ENCODE data around the gene NTRK1. TPM values are rescaled to one million over a fixed set of nuclear protein-coding genes. Genes with fewer than 3 reads are reported as not detected.

The NTRK1 gene
- polyA plus RNA-seq (ENCODE audit: insufficient read length) = 0.37 TPM

GRCh38 chr1:156860628-156861423 is at the start of gene NTRK1:
Gene NTRK1, plus strand, starts transcription at chr1:156860865. Its CDS starts 70 bp downstream, at chr1:156860935.
- DNase-seq (ENCODE audit: low read depth) = no peak

GRCh38 chr1:156811168-156811567 is 49.5 kb upstream of the NTRK1 start:
- no peak for DNase-seq (ENCODE audit: low read depth)

GRCh38 chr1:156812293-156812990 is 48.2 kb upstream of the NTRK1 start:
- DNase-seq (ENCODE audit: low read depth) = no peak

GRCh38 chr1:156813298-156813697 is 47.4 kb upstream of the NTRK1 start:
- DNase-seq (ENCODE audit: low read depth) = no peak

GRCh38 chr1:156813750-156814570 is 46.7 kb upstream of the NTRK1 start:
- no peak for DNase-seq (ENCODE audit: low read depth)

- DNase-seq (ENCODE audit: low read depth) = no peak
Observed at GRCh38 chr1:156814571-156815260, 45.9 kb upstream of the NTRK1 start.

GRCh38 chr1:156815307-156815826 is 45.3 kb upstream of the NTRK1 start:
- DNase-seq (ENCODE audit: low read depth) = peak; percentile 81

GRCh38 chr1:156815961-156816422 is 44.7 kb upstream of the NTRK1 start:
- DNase-seq (ENCODE audit: low read depth) = no peak

- DNase-seq (ENCODE audit: low read depth) = no peak
Observed at GRCh38 chr1:156816561-156817328, 43.9 kb upstream of the NTRK1 start, which contains the start of gene SH2D2A. Gene SH2D2A, minus strand, starts transcription at chr1:156816848. Its CDS starts 140 bp downstream, at chr1:156816708.

GRCh38 chr1:156821801-156822200 is 38.9 kb upstream of the NTRK1 start:
- DNase-seq (ENCODE audit: low read depth) = no peak

GRCh38 chr1:156822680-156823079 is 38.0 kb upstream of the NTRK1 start:
- DNase-seq (ENCODE audit: low read depth) = no peak

- no peak for DNase-seq (ENCODE audit: low read depth)
Observed at GRCh38 chr1:156823210-156823790, 37.4 kb upstream of the NTRK1 start.

GRCh38 chr1:156826630-156827029 is 34.0 kb upstream of the NTRK1 start:
- DNase-seq (ENCODE audit: low read depth) = no peak

- no peak for DNase-seq (ENCODE audit: low read depth)
Observed at GRCh38 chr1:156828400-156829124, 32.1 kb upstream of the NTRK1 start.

- no peak for DNase-seq (ENCODE audit: low read depth)
Observed at GRCh38 chr1:156832434-156832833, 28.2 kb upstream of the NTRK1 start.

GRCh38 chr1:156833603-156834002 is 27.1 kb upstream of the NTRK1 start:
- no peak for DNase-seq (ENCODE audit: low read depth)

GRCh38 chr1:156834322-156834721 is 26.3 kb upstream of the NTRK1 start:
- no peak for DNase-seq (ENCODE audit: low read depth)

- DNase-seq (ENCODE audit: low read depth) = no peak
Observed at GRCh38 chr1:156836041-156836654, 24.5 kb upstream of the NTRK1 start.

GRCh38 chr1:156836892-156837291 is 23.8 kb upstream of the NTRK1 start:
- DNase-seq (ENCODE audit: low read depth) = no peak
